Measurements from ENCODE around the gene PSMA3.
A peak's percentile ranks its signal among the peaks of the same experiment; 100 is the strongest.

Gene PSMA3

GRCh38 chr14:58291646-58292045 lies 47.0 kb downstream of the PSMA3 start:
- no peak overlapping the region for H3K4me3 ChIP-seq (ENCODE audit: low read length)
- DNase-seq (ENCODE audit: low read depth): no peak
- TF ChIP-seq CTCF (IDR thresholded peaks at IDR 0.05; ENCODE audit: insufficient read depth, low read depth, low read length, missing control alignments): no peak

DNA sequence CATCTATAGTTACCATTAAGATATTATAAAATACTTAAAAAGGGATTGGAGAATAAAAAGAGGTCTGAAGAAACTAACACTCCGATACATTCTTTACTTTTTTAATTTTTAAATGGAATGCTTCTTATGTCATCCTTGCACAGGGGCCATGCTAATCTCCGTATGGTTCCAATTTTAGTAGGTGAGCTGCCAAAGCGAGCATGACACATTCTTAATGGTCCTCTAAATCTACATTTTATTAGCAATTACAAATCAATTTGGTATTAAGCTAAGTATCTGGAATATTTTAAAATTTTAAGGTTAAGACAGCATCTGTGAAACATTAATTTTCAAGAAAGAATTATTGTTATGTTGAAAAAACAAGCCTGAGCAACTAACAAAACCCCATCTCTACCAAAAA lies 47.5 kb downstream of the PSMA3 start:
- no peak for DNase-seq (ENCODE audit: low read depth)
- H3K4me3 ChIP-seq (ENCODE audit: low read length): no peak overlapping the region
- TF ChIP-seq CTCF (IDR thresholded peaks at IDR 0.05; ENCODE audit: insufficient read depth, low read depth, low read length, missing control alignments): no peak

DNA sequence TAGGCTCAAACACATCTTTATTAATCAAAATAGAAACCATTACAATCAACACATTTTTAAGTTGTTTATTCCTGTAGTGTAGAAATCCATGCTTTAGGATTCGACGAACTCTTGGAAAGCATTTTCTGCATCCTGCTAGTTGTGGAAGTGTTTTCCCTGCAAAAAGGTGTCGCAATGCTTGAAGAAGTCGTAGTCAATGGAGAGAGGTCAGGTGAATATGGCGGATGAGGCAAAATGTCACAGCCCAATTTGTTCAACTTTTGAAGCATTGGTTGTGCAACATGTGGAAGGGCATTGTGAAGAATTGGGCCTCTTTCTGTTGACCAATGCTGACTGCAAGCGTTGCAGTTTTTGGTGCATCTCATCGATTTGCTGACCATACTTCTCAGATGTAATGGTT lies 49.6 kb downstream of the PSMA3 start:
- DNase-seq (ENCODE audit: low read depth): no peak
- no peak overlapping the region for H3K4me3 ChIP-seq (ENCODE audit: low read length)
- no peak for TF ChIP-seq CTCF (IDR thresholded peaks at IDR 0.05; ENCODE audit: insufficient read depth, low read depth, low read length, missing control alignments)

GRCh38 chr14:58296726-58297125 lies 52.1 kb downstream of the PSMA3 start:
- DNase-seq (ENCODE audit: low read depth): peak; percentile 21
- TF ChIP-seq CTCF (IDR thresholded peaks at IDR 0.05; ENCODE audit: insufficient read depth, low read depth, low read length, missing control alignments): no peak
- peak overlapping the region; percentile 89 for H3K4me3 ChIP-seq (ENCODE audit: low read length)

DNA sequence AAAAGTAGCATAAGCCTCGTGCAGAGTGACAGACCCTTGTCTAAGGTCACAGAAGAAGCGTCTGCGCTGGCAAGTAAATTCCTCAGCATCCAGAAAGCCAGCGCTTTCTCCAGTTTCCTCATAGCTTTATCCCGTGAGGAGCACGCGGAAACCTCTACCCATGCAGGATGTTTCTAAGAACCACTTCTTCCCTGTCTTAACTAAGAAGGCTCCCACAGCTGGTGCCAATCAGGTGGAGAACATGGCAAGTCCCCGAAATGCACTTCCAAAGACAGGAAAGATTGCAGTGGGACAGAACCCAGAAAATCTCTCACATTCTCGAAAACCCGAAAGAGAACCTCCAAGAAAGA lies 52.7 kb downstream of the PSMA3 start:
- DNase-seq (ENCODE audit: low read depth): no peak
- H3K4me3 ChIP-seq (ENCODE audit: low read length): peak overlapping the region; percentile 89
- TF ChIP-seq CTCF (IDR thresholded peaks at IDR 0.05; ENCODE audit: insufficient read depth, low read depth, low read length, missing control alignments): no peak

- TF ChIP-seq CTCF (IDR thresholded peaks at IDR 0.05; ENCODE audit: insufficient read depth, low read depth, low read length, missing control alignments): no peak
- peak; percentile 100 for DNase-seq (ENCODE audit: low read depth)
- H3K4me3 ChIP-seq (ENCODE audit: low read length): peak overlapping the region; percentile 89
Observed at GRCh38 chr14:58297762-58298476, 53.3 kb downstream of the PSMA3 start.

Data from epithelial cell of esophagus (primary cell).